IPS-15b (cell line): Measurements from ENCODE around the gene BCKDHB.
"Not testable (repeated sequence)": the region's sequence is repeated elsewhere in the genome, so short reads cannot be mapped to it uniquely, and the experiment has no call there.

Experiments used
- H3K27me3 ChIP-seq: one replicate; pipeline ENCODE4 v1.6.1; 2013; ENCODE audit warnings: low read length; ENCODE audit not compliant: control insufficient read depth, insufficient read depth
- H3K36me3 ChIP-seq: one replicate; pipeline ENCODE4 v1.6.1; 2013; ENCODE audit warnings: low read length; ENCODE audit not compliant: control insufficient read depth, insufficient read depth
- H3K4me1 ChIP-seq: one replicate; pipeline ENCODE4 v1.6.1; 2013; ENCODE audit warnings: mild to moderate bottlenecking, low read length; ENCODE audit not compliant: control insufficient read depth, insufficient read depth
- H3K4me3 ChIP-seq: one replicate; pipeline ENCODE4 v1.5.1; 2013; ENCODE audit warnings: low read depth, low read length
- H3K9ac ChIP-seq: one replicate; pipeline ENCODE4 v1.6.1; 2013; ENCODE audit warnings: low read depth, mild to moderate bottlenecking, low read length
- H3K9me3 ChIP-seq: one replicate; pipeline ENCODE4 v1.6.1; 2013; ENCODE audit warnings: mild to moderate bottlenecking, low read length; ENCODE audit not compliant: control insufficient read depth, insufficient read depth

BCKDHB gene

DNA sequence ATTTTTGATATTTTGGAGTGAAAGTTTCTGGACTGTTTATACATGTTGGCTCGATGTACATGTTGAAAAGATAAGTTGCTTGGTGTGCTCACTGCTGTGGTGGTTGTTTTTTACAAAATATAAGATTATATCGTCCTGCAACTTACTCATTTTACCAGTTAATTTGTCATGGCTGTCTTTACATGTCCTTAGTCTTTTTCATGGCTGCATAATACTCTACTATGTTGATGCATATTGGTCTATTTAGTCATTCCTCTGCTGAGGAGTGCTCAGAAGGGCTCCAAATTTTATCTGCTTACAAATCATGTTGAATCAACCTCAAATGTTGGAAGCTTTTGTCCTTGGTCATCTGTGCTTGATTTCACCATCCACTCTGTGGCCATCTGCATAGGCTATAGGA lies 164.6 kb downstream of the BCKDHB start:
- Histone ChIP-seq H3K9me3 (no peaks in the 10 kb centered on the region), H3K9ac (no peak overlapping the region), H3K4me3 (no peak overlapping the region), H3K4me1 (no peaks in the 10 kb centered on the region), H3K27me3 (no peaks in the 10 kb centered on the region), H3K36me3 (no peaks in the 10 kb centered on the region)

DNA sequence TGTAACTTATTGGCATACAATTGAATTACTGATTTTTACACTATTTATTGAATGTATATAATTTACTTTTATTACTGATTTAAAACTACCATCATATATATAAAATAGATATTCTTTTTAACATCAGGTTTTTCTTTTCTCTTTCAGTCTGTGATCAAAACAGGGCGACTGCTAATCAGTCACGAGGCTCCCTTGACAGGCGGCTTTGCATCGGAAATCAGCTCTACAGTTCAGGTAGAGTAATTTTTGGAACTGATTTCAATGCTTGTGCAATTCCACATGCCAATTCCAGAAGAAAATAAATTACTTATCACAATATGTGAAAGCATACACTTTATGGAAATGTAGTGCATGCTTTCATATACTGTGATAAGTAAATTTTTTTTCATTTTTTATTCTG lies 166.5 kb downstream of the BCKDHB start:
- no peak overlapping the region for H3K9ac ChIP-seq
- no peaks in the 10 kb centered on the region for H3K4me1 ChIP-seq
- no peak overlapping the region for H3K4me3 ChIP-seq
- no peaks in the 10 kb centered on the region for H3K9me3 ChIP-seq
- no peaks in the 10 kb centered on the region for H3K36me3 ChIP-seq
- no peaks in the 10 kb centered on the region for H3K27me3 ChIP-seq

DNA sequence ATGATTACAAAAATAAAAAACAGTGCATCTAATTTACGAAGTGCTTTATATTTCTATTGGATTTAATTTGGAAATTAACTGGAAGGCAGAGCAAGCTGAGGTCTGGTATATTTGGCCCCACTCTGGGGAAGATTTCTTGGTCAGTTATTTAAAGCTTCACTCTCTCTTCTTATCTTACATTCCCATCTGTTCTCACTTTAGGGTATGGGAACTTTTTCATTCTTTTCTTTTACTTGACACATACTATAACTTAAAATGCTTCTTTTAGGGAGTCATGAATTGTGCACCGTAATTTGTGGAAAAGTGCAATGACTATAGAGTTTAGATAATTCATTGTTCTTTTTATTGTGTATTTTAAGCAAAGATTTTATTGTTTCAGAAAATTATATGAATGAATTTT lies 170.4 kb downstream of the BCKDHB start:
- no peaks in the 10 kb centered on the region for H3K4me1 ChIP-seq
- H3K9me3 ChIP-seq, result no peaks in the 10 kb centered on the region
- no peak overlapping the region for H3K9ac ChIP-seq
- H3K27me3 ChIP-seq, result no peaks in the 10 kb centered on the region
- H3K36me3 ChIP-seq, result no peaks in the 10 kb centered on the region
- no peak overlapping the region for H3K4me3 ChIP-seq

- Histone ChIP-seq H3K9ac (no peak overlapping the region), H3K27me3 (no peaks in the 10 kb centered on the region), H3K9me3 (no peaks in the 10 kb centered on the region), H3K4me3 (no peak overlapping the region), H3K36me3 (no peaks in the 10 kb centered on the region), H3K4me1 (no peaks in the 10 kb centered on the region)
These were observed 171.0 kb downstream of the BCKDHB start for GRCh38 chr6:80277501-80277900.

GRCh38 chr6:80280262-80281010 lies 174.0 kb downstream of the BCKDHB start:
- H3K9ac ChIP-seq, result no peak overlapping the region
- no peak overlapping the region for H3K4me3 ChIP-seq
- no peaks in the 10 kb centered on the region for H3K36me3 ChIP-seq
- no peaks in the 10 kb centered on the region for H3K27me3 ChIP-seq
- no peaks in the 10 kb centered on the region for H3K9me3 ChIP-seq
- H3K4me1 ChIP-seq, result no peaks in the 10 kb centered on the region

DNA sequence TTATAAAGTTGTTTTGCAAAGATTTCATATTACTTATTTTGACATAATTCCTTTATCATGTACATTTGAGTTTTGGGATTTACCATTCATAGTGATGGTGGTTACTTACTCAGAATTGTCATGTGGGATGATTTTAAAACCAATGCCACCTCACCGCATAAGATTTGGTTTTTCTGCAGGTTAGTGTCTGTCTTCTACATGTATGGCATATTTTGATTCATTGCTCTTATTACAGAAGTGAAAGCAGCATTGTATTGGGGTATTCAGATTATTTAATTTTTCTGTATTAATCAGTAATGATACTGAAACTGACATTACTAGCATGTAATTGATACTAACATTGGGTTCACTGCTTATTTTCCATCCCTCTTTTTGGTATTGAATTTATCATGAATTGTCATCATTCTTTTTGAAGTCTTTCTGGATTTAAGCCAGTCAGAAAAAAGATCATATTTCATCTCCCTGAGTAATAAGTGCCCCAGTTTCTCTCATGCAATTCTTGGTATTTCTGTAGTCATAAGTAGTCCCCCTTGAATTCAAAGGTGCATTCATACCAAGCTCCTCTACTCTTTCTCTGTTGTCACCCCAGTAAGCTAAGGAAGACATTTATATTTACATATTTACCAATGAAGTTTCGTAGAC lies 176.6 kb downstream of the BCKDHB start:
- H3K9ac ChIP-seq, result no peak overlapping the region
- H3K36me3 ChIP-seq, result no peaks in the 10 kb centered on the region
- H3K4me3 ChIP-seq, result no peak overlapping the region
- no peaks in the 10 kb centered on the region for H3K4me1 ChIP-seq
- H3K9me3 ChIP-seq, result no peaks in the 10 kb centered on the region
- H3K27me3 ChIP-seq, result no peaks in the 10 kb centered on the region

- no peaks in the 10 kb centered on the region for H3K9me3 ChIP-seq
These were observed 180.6 kb downstream of the BCKDHB start for GRCh38 chr6:80287112-80287511.

GRCh38 chr6:80287607-80288006 lies 181.1 kb downstream of the BCKDHB start:
- H3K36me3 ChIP-seq, result no peaks in the 10 kb centered on the region
- no peak overlapping the region for H3K4me3 ChIP-seq
- no peaks in the 10 kb centered on the region for H3K27me3 ChIP-seq
- H3K9ac ChIP-seq, result no peak overlapping the region
- H3K9me3 ChIP-seq, result no peaks in the 10 kb centered on the region
- H3K4me1 ChIP-seq, result no peaks in the 10 kb centered on the region

More at GRCh38 chr6:80287112-80287511, 180.6 kb downstream of the BCKDHB start:
- Histone ChIP-seq H3K9ac (no peak overlapping the region), H3K4me1 (no peaks in the 10 kb centered on the region), H3K4me3 (no peak overlapping the region), H3K27me3 (no peaks in the 10 kb centered on the region), H3K36me3 (no peaks in the 10 kb centered on the region)

- no peak overlapping the region for H3K9ac ChIP-seq
- H3K4me3 ChIP-seq, result no peak overlapping the region
- peaks cover 4% of the 10 kb centered on the region for H3K36me3 ChIP-seq
- no peaks in the 10 kb centered on the region for H3K27me3 ChIP-seq
- H3K4me1 ChIP-seq, result no peaks in the 10 kb centered on the region
- H3K9me3 ChIP-seq, result peaks cover 11% of the 10 kb centered on the region
These were observed 183.3 kb downstream of the BCKDHB start for GRCh38 chr6:80289727-80290126.

GRCh38 chr6:80294531-80294930 lies 188.1 kb downstream of the BCKDHB start:
- peaks cover 12% of the 10 kb centered on the region for H3K9me3 ChIP-seq
- H3K4me3 ChIP-seq, H3K4me1 ChIP-seq, H3K36me3 ChIP-seq, H3K27me3 ChIP-seq, H3K9ac ChIP-seq: not testable (repeated sequence)

GRCh38 chr6:80302716-80303115 lies 196.2 kb downstream of the BCKDHB start:
- no peaks in the 10 kb centered on the region for H3K4me1 ChIP-seq

GRCh38 chr6:80304014-80304413 lies 197.5 kb downstream of the BCKDHB start:
- Histone ChIP-seq H3K36me3 (no peaks in the 10 kb centered on the region), H3K27me3 (no peaks in the 10 kb centered on the region), H3K9ac (no peak overlapping the region), H3K4me3 (no peak overlapping the region), H3K9me3 (no peaks in the 10 kb centered on the region), H3K4me1 (no peaks in the 10 kb centered on the region)

More at GRCh38 chr6:80302716-80303115, 196.2 kb downstream of the BCKDHB start:
- Histone ChIP-seq H3K9me3 (no peaks in the 10 kb centered on the region), H3K27me3 (no peaks in the 10 kb centered on the region), H3K9ac (no peak overlapping the region), H3K4me3 (no peak overlapping the region), H3K36me3 (no peaks in the 10 kb centered on the region)
